ENCODE results near the gene MEGF10.

GRCh38 chr5:127420758-127421157 lies 130.2 kb downstream of the MEGF10 start:
- TF ChIP-seq, protein P1, sequence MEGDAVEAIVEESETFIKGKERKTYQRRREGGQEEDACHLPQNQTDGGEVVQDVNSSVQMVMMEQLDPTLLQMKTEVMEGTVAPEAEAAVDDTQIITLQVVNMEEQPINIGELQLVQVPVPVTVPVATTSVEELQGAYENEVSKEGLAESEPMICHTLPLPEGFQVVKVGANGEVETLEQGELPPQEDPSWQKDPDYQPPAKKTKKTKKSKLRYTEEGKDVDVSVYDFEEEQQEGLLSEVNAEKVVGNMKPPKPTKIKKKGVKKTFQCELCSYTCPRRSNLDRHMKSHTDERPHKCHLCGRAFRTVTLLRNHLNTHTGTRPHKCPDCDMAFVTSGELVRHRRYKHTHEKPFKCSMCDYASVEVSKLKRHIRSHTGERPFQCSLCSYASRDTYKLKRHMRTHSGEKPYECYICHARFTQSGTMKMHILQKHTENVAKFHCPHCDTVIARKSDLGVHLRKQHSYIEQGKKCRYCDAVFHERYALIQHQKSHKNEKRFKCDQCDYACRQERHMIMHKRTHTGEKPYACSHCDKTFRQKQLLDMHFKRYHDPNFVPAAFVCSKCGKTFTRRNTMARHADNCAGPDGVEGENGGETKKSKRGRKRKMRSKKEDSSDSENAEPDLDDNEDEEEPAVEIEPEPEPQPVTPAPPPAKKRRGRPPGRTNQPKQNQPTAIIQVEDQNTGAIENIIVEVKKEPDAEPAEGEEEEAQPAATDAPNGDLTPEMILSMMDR (IDR thresholded peaks at IDR 0.05 in 8 of 11, conservative IDR thresholded peaks at IDR 0.05 in 3 of 11) = no peak
- no peak for TF ChIP-seq POLR2A (IDR thresholded peaks at IDR 0.05)

Data from spleen (tissue), 7 donors.